GM19035 (cell line): Measurements from ENCODE around the gene GNRHR.

Source experiments
- ATAC-seq: cut with Tn5 transposase; IDR thresholded peaks from one replicate; pipeline ENCODE4 v1.9.1; 2021; ENCODE audit not compliant: unreplicated experiment

GNRHR gene

GRCh38 chr4:67700738-67701516, 53.3 kb downstream of the GNRHR start, which contains the start of gene UBA6:
UBA6 (minus strand) TSS chr4:67701155; CDS start chr4:67701119, 36 bp downstream.
- ATAC-seq, result peak; percentile 98

GRCh38 chr4:67700116-67700737, 54.0 kb downstream of the GNRHR start:
- ATAC-seq, result peak; percentile 14

- no peak for ATAC-seq
Observed at GRCh38 chr4:67699603-67700002, 54.6 kb downstream of the GNRHR start.

GRCh38 chr4:67697860-67698687, 56.1 kb downstream of the GNRHR start:
- ATAC-seq, result no peak

GRCh38 chr4:67696061-67696460, 58.1 kb downstream of the GNRHR start:
- no peak for ATAC-seq

GRCh38 chr4:67694662-67695061, 59.5 kb downstream of the GNRHR start:
- no peak for ATAC-seq

GRCh38 chr4:67691328-67691727, 62.9 kb downstream of the GNRHR start:
- no peak for ATAC-seq
